Kidney epithelial cell (primary cell): ENCODE measurements around the gene ALX4. TPM values are rescaled to one million over a fixed set of nuclear protein-coding genes. Genes with fewer than 3 reads are reported as not detected.

Experiments
- DNase-seq: peaks from one replicate; pipeline ENCODE4 v3.0.0-alpha.2; 2010; ENCODE audit warnings: low read depth
- H3K27me3 ChIP-seq: 2 replicates; pipeline ENCODE4 v1.6.0; 2011; ENCODE audit warnings: low read length; ENCODE audit not compliant: control insufficient read depth, insufficient read depth
- H3K36me3 ChIP-seq: 2 replicates; pipeline ENCODE4 v1.5.1; 2011; ENCODE audit warnings: low read length; ENCODE audit not compliant: control insufficient read depth, insufficient read depth
- H3K4me3 ChIP-seq: 2 replicates; pipeline ENCODE4 v1.5.1; 2011; ENCODE audit warnings: low read depth, mild to moderate bottlenecking, control low read depth, low read length
- total RNA-seq: library from RNA; depleted of rRNA; stranded (reverse); fragments of >200 nt; gene quantifications from 2 replicates; pipeline ENCODE4 v1.2.3, GENCODE V29; 2015
- TF ChIP-seq, protein P1 (sequence below): IDR thresholded peaks from 2 replicates; pipeline ENCODE4 v1.5.1; 2011; ENCODE audit warnings: mild to moderate bottlenecking, moderate library complexity, low read length, control low read depth, inconsistent platforms; ENCODE audit not compliant: insufficient read depth, poor library complexity, severe bottlenecking

Gene ALX4
- total RNA-seq, 1 donor from 2014 or later = not detected

DNA sequence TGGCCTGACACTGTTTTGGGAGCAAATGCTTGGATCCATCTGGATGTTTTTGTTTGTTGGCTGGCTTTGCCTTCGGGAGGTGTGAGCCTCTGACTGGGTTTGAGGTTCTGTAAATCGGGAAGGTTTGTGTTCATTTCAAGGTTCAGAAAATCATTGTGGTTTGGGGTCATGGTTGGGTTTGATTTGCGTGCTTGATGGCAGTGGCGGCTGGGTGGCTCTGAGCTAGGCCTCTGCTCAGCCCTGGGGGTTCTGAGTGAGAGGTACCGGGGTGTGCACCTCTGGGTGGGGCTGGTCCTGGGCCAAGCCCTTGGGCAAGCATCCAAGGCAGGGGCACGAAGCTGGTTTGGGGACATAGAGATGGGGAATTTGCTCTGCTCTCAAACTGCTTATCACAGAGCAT lies 37.0 kb upstream of the ALX4 start:
- DNase-seq = no peak
- Histone ChIP-seq H3K36me3 (no peaks in the 10 kb centered on the region), H3K4me3 (no peak overlapping the region), H3K27me3 (peaks cover 4% of the 10 kb centered on the region)
- TF ChIP-seq, protein P1, sequence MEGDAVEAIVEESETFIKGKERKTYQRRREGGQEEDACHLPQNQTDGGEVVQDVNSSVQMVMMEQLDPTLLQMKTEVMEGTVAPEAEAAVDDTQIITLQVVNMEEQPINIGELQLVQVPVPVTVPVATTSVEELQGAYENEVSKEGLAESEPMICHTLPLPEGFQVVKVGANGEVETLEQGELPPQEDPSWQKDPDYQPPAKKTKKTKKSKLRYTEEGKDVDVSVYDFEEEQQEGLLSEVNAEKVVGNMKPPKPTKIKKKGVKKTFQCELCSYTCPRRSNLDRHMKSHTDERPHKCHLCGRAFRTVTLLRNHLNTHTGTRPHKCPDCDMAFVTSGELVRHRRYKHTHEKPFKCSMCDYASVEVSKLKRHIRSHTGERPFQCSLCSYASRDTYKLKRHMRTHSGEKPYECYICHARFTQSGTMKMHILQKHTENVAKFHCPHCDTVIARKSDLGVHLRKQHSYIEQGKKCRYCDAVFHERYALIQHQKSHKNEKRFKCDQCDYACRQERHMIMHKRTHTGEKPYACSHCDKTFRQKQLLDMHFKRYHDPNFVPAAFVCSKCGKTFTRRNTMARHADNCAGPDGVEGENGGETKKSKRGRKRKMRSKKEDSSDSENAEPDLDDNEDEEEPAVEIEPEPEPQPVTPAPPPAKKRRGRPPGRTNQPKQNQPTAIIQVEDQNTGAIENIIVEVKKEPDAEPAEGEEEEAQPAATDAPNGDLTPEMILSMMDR = no peak

DNA sequence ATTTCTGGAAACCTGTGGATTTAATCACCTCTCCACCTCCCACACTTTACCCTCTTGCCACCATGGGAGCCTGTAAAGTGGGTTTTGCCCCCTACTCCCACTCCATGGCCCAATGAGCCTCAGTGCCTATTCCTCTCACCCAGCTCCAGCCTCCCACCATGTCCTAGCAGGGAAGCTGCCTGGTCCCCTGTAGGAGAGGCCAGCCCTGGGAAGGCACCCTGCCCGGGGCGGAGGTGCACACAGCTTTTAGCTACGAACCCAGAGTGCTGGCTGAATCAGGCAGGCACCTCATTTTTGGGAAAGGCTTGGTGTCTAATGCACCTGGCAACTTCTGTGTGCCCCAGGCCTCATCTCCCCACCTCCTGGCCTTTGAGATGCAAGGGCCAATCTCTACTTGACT lies 35.8 kb upstream of the ALX4 start:
- peaks cover 4% of the 10 kb centered on the region for H3K27me3 ChIP-seq
- TF ChIP-seq, protein P1 = no peak

DNA sequence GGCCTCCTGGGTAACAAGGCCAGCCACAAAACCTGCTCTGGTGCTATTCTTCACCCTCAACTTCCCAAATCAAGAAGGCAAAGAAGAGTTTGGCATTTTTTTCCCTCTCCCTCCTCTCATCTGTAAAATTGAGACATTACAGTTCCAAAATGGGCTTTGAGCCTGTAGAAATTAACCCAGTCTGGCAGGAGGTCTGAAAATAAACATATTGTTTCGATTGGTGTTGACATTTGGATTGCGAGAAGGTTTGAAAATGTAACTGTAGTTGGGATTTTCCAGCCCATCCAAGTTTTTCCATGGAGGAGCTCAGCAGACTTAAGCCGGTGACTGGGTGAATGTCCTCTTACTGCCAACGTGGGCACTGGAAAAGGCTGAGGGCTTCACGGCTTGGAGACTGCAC lies 35.0 kb upstream of the ALX4 start:
- H3K27me3 ChIP-seq = peaks cover 9% of the 10 kb centered on the region
- H3K36me3 ChIP-seq = no peaks in the 10 kb centered on the region

More for the DNA sequence above, 35.8 kb upstream of the ALX4 start:
- Histone ChIP-seq H3K36me3 (no peaks in the 10 kb centered on the region), H3K4me3 (no peak overlapping the region)
- no peak for DNase-seq

DNA sequence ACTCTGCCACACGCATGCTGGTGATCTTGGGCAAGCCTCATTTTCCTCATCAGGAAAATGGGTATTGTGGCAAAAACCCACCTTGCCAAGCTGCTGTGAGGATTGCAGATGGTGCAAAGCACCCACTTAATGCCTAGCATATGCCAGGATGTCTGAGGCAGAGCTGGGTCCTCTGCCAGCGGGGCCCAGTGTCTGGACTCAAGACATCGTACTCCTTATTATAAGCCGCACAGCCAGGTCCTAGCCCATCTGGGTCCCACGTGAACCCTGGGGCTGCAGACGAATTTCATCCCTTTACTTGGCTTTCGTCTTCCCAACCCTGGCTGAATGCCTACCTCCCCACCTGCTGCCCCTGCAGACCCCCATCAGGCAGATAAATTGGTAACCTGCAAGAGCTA lies 34.5 kb upstream of the ALX4 start:
- no peak for DNase-seq
- TF ChIP-seq, protein P1 = no peak
- no peak overlapping the region for H3K4me3 ChIP-seq
- H3K36me3 ChIP-seq = no peaks in the 10 kb centered on the region
- H3K27me3 ChIP-seq = peaks cover 9% of the 10 kb centered on the region

More for the DNA sequence above, 35.0 kb upstream of the ALX4 start:
- no peak overlapping the region for H3K4me3 ChIP-seq
- TF ChIP-seq, protein P1 = no peak
- DNase-seq = no peak

DNA sequence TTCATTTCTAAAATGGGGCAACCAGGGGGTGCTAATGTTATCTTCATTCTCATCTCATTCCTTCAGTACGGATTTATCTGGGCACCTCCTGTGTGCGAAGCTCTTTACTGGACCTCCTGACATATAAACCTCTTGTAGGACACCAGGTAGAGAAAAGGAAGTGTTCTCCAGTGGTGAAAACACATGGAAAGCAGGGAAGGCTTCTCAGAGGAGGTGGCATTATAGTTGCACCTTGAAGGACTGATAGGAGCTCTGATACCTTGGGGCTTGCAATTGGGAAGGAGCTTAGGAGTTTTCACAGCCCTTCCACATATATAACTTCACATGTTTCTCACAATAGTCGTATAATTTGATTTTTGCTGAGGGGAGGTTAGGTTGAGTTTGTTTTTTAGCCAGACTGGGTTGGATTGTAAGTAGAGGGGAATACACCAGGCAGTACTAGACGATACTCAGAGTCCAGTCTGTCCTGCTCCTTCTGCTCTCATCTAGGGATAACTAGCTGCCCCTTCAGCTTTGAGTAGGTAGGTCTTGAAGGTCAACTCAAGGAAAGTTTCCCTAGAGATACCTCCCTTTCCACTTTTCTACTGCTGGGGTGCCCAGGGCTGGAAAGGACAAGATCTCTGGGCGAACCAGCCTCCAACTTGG lies 34.0 kb upstream of the ALX4 start:
- Histone ChIP-seq H3K4me3 (no peak overlapping the region), H3K27me3 (peaks cover 15% of the 10 kb centered on the region), H3K36me3 (no peaks in the 10 kb centered on the region)
- DNase-seq = no peak
- TF ChIP-seq, protein P1 = no peak

DNA sequence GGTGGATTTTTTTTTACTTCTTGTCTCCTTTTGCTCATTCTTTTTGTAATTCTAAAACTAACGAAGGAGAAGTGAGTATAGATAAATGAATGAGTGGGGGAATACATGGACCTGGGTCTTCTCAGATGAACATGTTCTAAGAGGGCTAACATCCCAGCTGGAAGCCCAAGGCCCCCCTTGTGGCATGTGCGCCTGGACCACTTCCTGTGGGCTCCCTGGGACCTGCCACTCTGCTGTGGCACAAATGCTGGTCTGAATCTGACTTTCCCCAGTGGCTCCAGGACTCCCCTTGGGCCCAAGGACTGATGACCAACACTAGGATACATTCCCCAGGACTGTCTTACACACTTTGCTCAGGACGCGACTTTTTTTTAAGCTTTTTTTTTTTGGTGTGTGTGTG lies 32.7 kb upstream of the ALX4 start:
- TF ChIP-seq, protein P1 = no peak
- Histone ChIP-seq H3K27me3 (peaks cover 24% of the 10 kb centered on the region), H3K4me3 (no peak overlapping the region), H3K36me3 (no peaks in the 10 kb centered on the region)
- no peak for DNase-seq
